ENCODE results near the gene TMEM128.
A peak's percentile ranks its signal among the peaks of the same experiment; 100 is the strongest.

TMEM128 gene

GRCh38 chr4:4248029-4248884, at the start of gene TMEM128:
Gene TMEM128 (minus strand): TSS chr4:4248223. CDS start chr4:4248202, 21 bp downstream.
- in situ Hi-C loops (cut with HindIII; ENCODE audit: low pct_ligation_motif_present, low pct_unique_long_range_greater_than_20kb, low sequenced_read_pairs): no loop called here
- DNase-seq: peak; percentile 91

GRCh38 chr4:4296283-4296846, 48.3 kb upstream of the TMEM128 start:
- DNase-seq: no peak
- in situ Hi-C loops (cut with HindIII; ENCODE audit: low pct_ligation_motif_present, low pct_unique_long_range_greater_than_20kb, low sequenced_read_pairs): no loop called here

GRCh38 chr4:4293279-4293678, 45.3 kb upstream of the TMEM128 start:
- DNase-seq: no peak
- in situ Hi-C loops (cut with HindIII; ENCODE audit: low pct_ligation_motif_present, low pct_unique_long_range_greater_than_20kb, low sequenced_read_pairs): no loop called here

- in situ Hi-C loops (cut with HindIII; ENCODE audit: low pct_ligation_motif_present, low pct_unique_long_range_greater_than_20kb, low sequenced_read_pairs): no loop called here
- peak; percentile 86 for DNase-seq
These were observed 42.2 kb upstream of the TMEM128 start, which contains the start of the genes LYAR and ZBTB49 for GRCh38 chr4:4289941-4290850. Gene LYAR (minus strand): TSS chr4:4290154. CDS start chr4:4283742, 6,412 bp downstream. Gene ZBTB49 (plus strand): TSS chr4:4290251. CDS start chr4:4299946, 9,695 bp downstream.

GRCh38 chr4:4289597-4289940, 41.5 kb upstream of the TMEM128 start:
- DNase-seq: peak; percentile 33
- in situ Hi-C loops (cut with HindIII; ENCODE audit: low pct_ligation_motif_present, low pct_unique_long_range_greater_than_20kb, low sequenced_read_pairs): no loop called here

GRCh38 chr4:4289055-4289454, 41.0 kb upstream of the TMEM128 start:
- in situ Hi-C loops (cut with HindIII; ENCODE audit: low pct_ligation_motif_present, low pct_unique_long_range_greater_than_20kb, low sequenced_read_pairs): no loop called here
- no peak for DNase-seq

- in situ Hi-C loops (cut with HindIII; ENCODE audit: low pct_ligation_motif_present, low pct_unique_long_range_greater_than_20kb, low sequenced_read_pairs): no loop called here
These were observed 40.1 kb upstream of the TMEM128 start for GRCh38 chr4:4288098-4288497.

GRCh38 chr4:4284827-4285618, 37.0 kb upstream of the TMEM128 start:
- peak; percentile 21 for DNase-seq
- in situ Hi-C loops (cut with HindIII; ENCODE audit: low pct_ligation_motif_present, low pct_unique_long_range_greater_than_20kb, low sequenced_read_pairs): no loop called here

More at GRCh38 chr4:4288098-4288497, 40.1 kb upstream of the TMEM128 start:
- no peak for DNase-seq

GRCh38 chr4:4281787-4282186, 33.8 kb upstream of the TMEM128 start:
- in situ Hi-C loops (cut with HindIII; ENCODE audit: low pct_ligation_motif_present, low pct_unique_long_range_greater_than_20kb, low sequenced_read_pairs): no loop called here
- no peak for DNase-seq

- in situ Hi-C loops (cut with HindIII; ENCODE audit: low pct_ligation_motif_present, low pct_unique_long_range_greater_than_20kb, low sequenced_read_pairs): no loop called here
- DNase-seq: no peak
These were observed 29.5 kb upstream of the TMEM128 start for GRCh38 chr4:4277531-4277930.

GRCh38 chr4:4274226-4274625, 26.2 kb upstream of the TMEM128 start:
- in situ Hi-C loops (cut with HindIII; ENCODE audit: low pct_ligation_motif_present, low pct_unique_long_range_greater_than_20kb, low sequenced_read_pairs): no loop called here
- DNase-seq: no peak

GRCh38 chr4:4271912-4272311, 23.9 kb upstream of the TMEM128 start:
- in situ Hi-C loops (cut with HindIII; ENCODE audit: low pct_ligation_motif_present, low pct_unique_long_range_greater_than_20kb, low sequenced_read_pairs): no loop called here
- peak; percentile 3 for DNase-seq

GRCh38 chr4:4270529-4270928, 22.5 kb upstream of the TMEM128 start:
- DNase-seq: no peak
- in situ Hi-C loops (cut with HindIII; ENCODE audit: low pct_ligation_motif_present, low pct_unique_long_range_greater_than_20kb, low sequenced_read_pairs): no loop called here

- in situ Hi-C loops (cut with HindIII; ENCODE audit: low pct_ligation_motif_present, low pct_unique_long_range_greater_than_20kb, low sequenced_read_pairs): no loop called here
- no peak for DNase-seq
These were observed 21.8 kb upstream of the TMEM128 start for GRCh38 chr4:4269856-4270255.

- no peak for DNase-seq
- in situ Hi-C loops (cut with HindIII; ENCODE audit: low pct_ligation_motif_present, low pct_unique_long_range_greater_than_20kb, low sequenced_read_pairs): no loop called here
These were observed 21.3 kb upstream of the TMEM128 start for GRCh38 chr4:4269331-4269731.

- in situ Hi-C loops (cut with HindIII; ENCODE audit: low pct_ligation_motif_present, low pct_unique_long_range_greater_than_20kb, low sequenced_read_pairs): no loop called here
- DNase-seq: no peak
These were observed 20.8 kb upstream of the TMEM128 start for GRCh38 chr4:4268776-4269175.

- DNase-seq: no peak
- in situ Hi-C loops (cut with HindIII; ENCODE audit: low pct_ligation_motif_present, low pct_unique_long_range_greater_than_20kb, low sequenced_read_pairs): no loop called here
These were observed 20.0 kb upstream of the TMEM128 start for GRCh38 chr4:4267981-4268380.

GRCh38 chr4:4260185-4260751, 12.2 kb upstream of the TMEM128 start:
- peak; percentile 59 for DNase-seq
- in situ Hi-C loops (cut with HindIII; ENCODE audit: low pct_ligation_motif_present, low pct_unique_long_range_greater_than_20kb, low sequenced_read_pairs): no loop called here
